ENCODE measurements around the gene CCND1. TPM values are rescaled to one million over a fixed set of nuclear protein-coding genes. Genes with fewer than 3 reads are reported as not detected.

CCND1 gene
- total and polyA plus RNA-seq, 10 of the 15 experiments (the other 5 are each of a cell fraction or from before 2014, with no cell fraction given): 0.09 to 6.6 (median 0.59) TPM; not detected in 2

DNA sequence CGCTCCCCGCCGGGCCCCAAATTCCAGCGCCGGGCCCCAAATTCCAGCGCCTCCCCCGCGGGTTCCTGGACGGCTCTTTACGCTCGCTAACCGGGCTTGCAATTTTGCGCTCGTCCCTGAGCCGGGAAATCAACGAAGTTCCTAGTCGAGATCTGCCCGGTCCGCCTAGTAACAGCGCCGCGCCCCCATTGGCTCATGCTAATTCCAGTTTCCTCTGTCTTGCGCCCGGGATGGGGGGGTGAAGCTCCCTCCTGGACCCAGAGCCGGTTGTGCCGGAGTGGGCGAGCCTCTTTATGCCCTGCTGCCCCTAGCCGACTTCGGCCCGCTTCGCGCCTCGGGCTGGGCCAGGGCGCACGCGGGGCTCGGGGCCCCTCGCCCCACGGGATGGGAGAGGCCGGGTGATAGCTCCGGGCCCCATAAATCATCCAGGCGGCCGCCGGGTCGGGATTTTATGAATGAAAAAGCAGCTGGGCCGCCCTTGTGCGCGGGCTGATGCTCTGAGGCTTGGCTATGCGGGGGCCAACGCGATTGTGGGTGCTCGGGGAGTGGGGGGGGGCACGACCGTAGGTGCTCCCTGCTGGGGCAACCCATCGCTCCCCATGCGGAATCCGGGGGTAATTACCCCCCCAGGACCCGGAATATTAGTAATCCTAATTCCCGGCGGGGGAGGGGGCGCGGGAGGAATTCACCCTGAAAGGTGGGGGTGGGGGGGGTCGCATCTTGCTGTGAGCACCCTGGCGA, 1.8 kb upstream of the CCND1 start:
- Histone ChIP-seq H4K20me1 (ENCODE audit: control insufficient read depth, insufficient read depth) (no peaks in the 10 kb centered on the region), H3K27ac (ENCODE audit: control insufficient read depth, insufficient read depth) (no peak overlapping the region), H3K9ac (ENCODE audit: control insufficient read depth, insufficient read depth, low read length) (no peak overlapping the region), H3K27me3 (replicated peaks in 1 of 2; ENCODE audit: control insufficient read depth in 2 of 2, insufficient read depth in 2 of 2, low read length in 1 of 2) (peaks cover 21 to 40% of the 10 kb centered on the region in 2 experiments), H3K4me3 (peak overlapping the region; percentile 58; the same call in 1 of the 2 replicates), H3K4me1 (ENCODE audit: control insufficient read depth, insufficient read depth, low read length) (peaks cover 21% of the 10 kb centered on the region), H2AFZ (ENCODE audit: control insufficient read depth, low read depth, low read length) (peak overlapping the region; percentile 47), H3K9me3 (replicated peaks; ENCODE audit: control insufficient read depth, insufficient read depth, low read length) (no peaks in the 10 kb centered on the region), H3K79me2 (ENCODE audit: control insufficient read depth, insufficient read depth, low read length) (no peaks in the 10 kb centered on the region), H3K36me3 (ENCODE audit: control insufficient read depth in 2 of 2, insufficient read depth in 2 of 2, low read length in 1 of 2) (no peaks in the 10 kb centered on the region; a peak in 1 of 4 replicates), H3K4me2 (ENCODE audit: control insufficient read depth, insufficient read depth) (peak overlapping the region; percentile 71)
- intact Hi-C loops (cut with micrococcal nuclease; ENCODE audit: unreplicated experiment) (no loop called here), in situ Hi-C loops (cut with MboI) (no loop called here)
- FAIRE-seq (no peak), DNase-seq (ENCODE audit: low read depth, low spot score) (no peak), ATAC-seq (peak; percentile 32)
- SMC1A ChIA-PET (ENCODE audit: uncharacterized antibody, unreplicated experiment): interaction anchor here (0.7 to 1.5 kb wide), 3 partner anchors 32 to 347 kb away, joined by 3 to 6 read pairs (median 4); no protein-coding TSS in a partner anchor
- TF ChIP-seq NFYB (IDR thresholded peaks at IDR 0.05; ENCODE audit: insufficient read depth, low read depth, low read length): 0 out of 2 replicates have a peak, but pooled peaks have one; percentile 55
- no peak for TF ChIP-seq EP300 (IDR thresholded peaks at IDR 0.05; ENCODE audit: borderline replicate concordance in 1 of 2, control insufficient read depth in 1 of 2, low read depth in 2 of 2, low read length in 2 of 2)
- TF ChIP-seq HDAC6 (IDR thresholded peaks at IDR 0.05; ENCODE audit: unreplicated experiment): peak; percentile 44
- peak; percentile 95 for TF ChIP-seq RFX5 (IDR thresholded peaks at IDR 0.05; ENCODE audit: low read depth, low read length)
- peak; percentile 67 for TF ChIP-seq JUNB (IDR thresholded peaks at IDR 0.05)
- no peak for TF ChIP-seq BCL11A (IDR thresholded peaks at IDR 0.05; ENCODE audit: low read depth, low read length)
- TF ChIP-seq IKZF1 (conservative IDR thresholded peaks at IDR 0.05): peak; percentile 53
- TF ChIP-seq RUNX3 (IDR thresholded peaks at IDR 0.05; ENCODE audit: low read length): no peak
- RAD21 ChIA-PET (ENCODE audit: unreplicated experiment): interaction anchor here (0.7 to 1.5 kb wide), 3 partner anchors 341 to 508 kb away, joined by 3 to 5 read pairs (median 5); no protein-coding TSS in a partner anchor
- CTCF ChIA-PET: no interaction called here
- WGBS (ENCODE audit: insufficient coverage, insufficient replicate concordance, low lambda C conversion rate, missing lambda C conversion rate): 5% methylated on average over 32 of the region's 64 CpGs
- no TSS peak for BruUV-seq (replicated peaks)
- POLR2A ChIA-PET: interaction anchor here (0.9 kb wide), 1 partner anchor 342 kb away, joined by 4 read pairs; no protein-coding TSS in a partner anchor
